ENCODE data around the gene CFDP1. TPM values are rescaled to one million over a fixed set of nuclear protein-coding genes. Genes with fewer than 3 reads are reported as not detected.
"Not testable (repeated sequence)": the region's sequence is repeated elsewhere in the genome, so short reads cannot be mapped to it uniquely, and the experiment has no call there.

The CFDP1 gene
- total RNA-seq, 3 donors from 2014 or later, result 71.9 to 101 (median 72.0) TPM

- no peaks in the 10 kb centered on the region for H3K4me1 ChIP-seq (ENCODE audit: low read depth)
- DNase-seq (no peak), ATAC-seq (no peak)
- no peaks in the 10 kb centered on the region for H3K9me3 ChIP-seq
- intact Hi-C loops (cut with DNase I, micrococcal nuclease), result no loop called here
- TF ChIP-seq CTCF (IDR thresholded peaks at IDR 0.05), result no peak
- H3K4me3 ChIP-seq, result no peak overlapping the region
- H3K36me3 ChIP-seq (ENCODE audit: low read depth), result no peaks in the 10 kb centered on the region
These were observed 39.9 kb upstream of the CFDP1 start for GRCh38 chr16:75472908-75473877.

GRCh38 chr16:75471723-75472633 is 38.7 kb upstream of the CFDP1 start:
- no peaks in the 10 kb centered on the region for H3K4me1 ChIP-seq (ENCODE audit: low read depth)
- no peaks in the 10 kb centered on the region for H3K36me3 ChIP-seq (ENCODE audit: low read depth)
- peak; percentile 48 for TF ChIP-seq CTCF (IDR thresholded peaks at IDR 0.05)
- no peak overlapping the region for H3K4me3 ChIP-seq
- DNase-seq (peak in 1 of 3 donors; percentile 73), ATAC-seq (peak; percentile 98)
- intact Hi-C loops (cut with DNase I, micrococcal nuclease), result no loop called here
- H3K9me3 ChIP-seq, result no peaks in the 10 kb centered on the region

- Histone ChIP-seq H3K4me3 (no peak overlapping the region), H3K36me3 (ENCODE audit: low read depth) (peaks cover 5% of the 10 kb centered on the region), H3K4me1 (ENCODE audit: low read depth) (peaks cover 13% of the 10 kb centered on the region), H3K9me3 (no peaks in the 10 kb centered on the region)
- ATAC-seq (no peak), DNase-seq (no peak)
- intact Hi-C loops (cut with DNase I, micrococcal nuclease), result loop anchor here (10.0 kb wide), 2 partner anchors 48 to 272 kb away; no protein-coding TSS in a partner anchor
- no peak for TF ChIP-seq CTCF (IDR thresholded peaks at IDR 0.05)
These were observed 33.5 kb upstream of the CFDP1 start for GRCh38 chr16:75466760-75467159.

- peak within 1 kb of the TSS; percentile 96 for H3K4me3 ChIP-seq
- H3K9me3 ChIP-seq, result no peaks in the 10 kb centered on the region
- H3K4me1 ChIP-seq (ENCODE audit: low read depth), result peaks cover 35% of the 10 kb centered on the region
- peak; percentile 96 for ATAC-seq
- peak; percentile 100 for DNase-seq
- intact Hi-C loops (cut with DNase I, micrococcal nuclease), result loop anchor here (10.0 kb wide), 2 partner anchors 50 to 270 kb away; no protein-coding TSS in a partner anchor
- H3K36me3 ChIP-seq (ENCODE audit: low read depth), result peaks cover 5% of the 10 kb centered on the region
- peak; percentile 100 for TF ChIP-seq CTCF (IDR thresholded peaks at IDR 0.05)
These were observed 31.0 kb upstream of the CFDP1 start, which contains the start of gene TMEM170A for GRCh38 chr16:75464122-75464918. TSS of gene TMEM170A (minus strand) at chr16:75464689. CDS start at chr16:75464600, 89 bp downstream.

GRCh38 chr16:75463389-75464121 is 30.3 kb upstream of the CFDP1 start:
- peak; percentile 26 for ATAC-seq
- not testable (repeated sequence) for H3K36me3 ChIP-seq (ENCODE audit: low read depth); H3K9me3 ChIP-seq
- peak in 2 of 3 donors; percentile 45 to 62 for DNase-seq
- Histone ChIP-seq H3K4me3 (peak overlapping the region; percentile 96), H3K4me1 (ENCODE audit: low read depth) (peaks cover 40% of the 10 kb centered on the region)
- intact Hi-C loops (cut with DNase I, micrococcal nuclease), result loop anchor here (10.0 kb wide), 2 partner anchors 51 to 269 kb away; no protein-coding TSS in a partner anchor
